ENCODE data around the gene NRCAM. TPM values are rescaled to one million over a fixed set of nuclear protein-coding genes. Genes with fewer than 3 reads are reported as not detected.

The NRCAM gene
- total and polyA plus RNA-seq, 2 donors = 4.7 to 13.9 TPM

GRCh38 chr7:108109221-108109908 is 346.9 kb downstream of the NRCAM start:
- Histone ChIP-seq H3K4me3 (ENCODE audit: low read length in 2 of 2) (no peak overlapping the region), H3K36me3 (ENCODE audit: control insufficient read depth in 2 of 2, insufficient read depth in 2 of 2, low read length in 1 of 2) (no peaks in the 10 kb centered on the region), H3K4me1 (ENCODE audit: control insufficient read depth in 2 of 2, insufficient read depth in 2 of 2, low read length in 2 of 2) (no peaks in the 10 kb centered on the region), H3K27ac (ENCODE audit: low read depth in 1 of 2, low read length in 1 of 2) (no peak overlapping the region), H3K27me3 (ENCODE audit: control insufficient read depth in 2 of 2, insufficient read depth in 1 of 2, low read length in 1 of 2) (no peaks in the 10 kb centered on the region), H3K9me3 (ENCODE audit: control insufficient read depth in 2 of 2, insufficient read depth in 1 of 2, low read length in 1 of 2) (no peaks in the 10 kb centered on the region)
- 62% methylated on average over 2 of the region's 2 CpGs for WGBS
- DNase-seq (ENCODE audit: low read depth in 6 of 9, low spot score in 9 of 9) = peak in 1 of 9 donors; percentile 21

- Histone ChIP-seq H3K27ac (ENCODE audit: low read depth in 1 of 2, low read length in 1 of 2) (no peak overlapping the region), H3K9me3 (ENCODE audit: control insufficient read depth in 2 of 2, insufficient read depth in 1 of 2, low read length in 1 of 2) (no peaks in the 10 kb centered on the region), H3K4me1 (ENCODE audit: control insufficient read depth in 2 of 2, insufficient read depth in 2 of 2, low read length in 2 of 2) (no peaks in the 10 kb centered on the region), H3K4me3 (ENCODE audit: low read length in 2 of 2) (no peak overlapping the region), H3K36me3 (ENCODE audit: control insufficient read depth in 2 of 2, insufficient read depth in 2 of 2, low read length in 1 of 2) (no peaks in the 10 kb centered on the region), H3K27me3 (ENCODE audit: control insufficient read depth in 2 of 2, insufficient read depth in 1 of 2, low read length in 1 of 2) (no peaks in the 10 kb centered on the region)
- no peak for DNase-seq (ENCODE audit: low read depth in 6 of 9, low spot score in 9 of 9)
Measured at GRCh38 chr7:108108131-108108530, 348.1 kb downstream of the NRCAM start.

- DNase-seq (ENCODE audit: low read depth in 6 of 9, low spot score in 9 of 9) = no peak
- no peaks in the 10 kb centered on the region for H3K36me3 ChIP-seq (ENCODE audit: control insufficient read depth in 2 of 2, insufficient read depth in 2 of 2, low read length in 1 of 2)
- WGBS = 95% methylated on average over 7 of the region's 7 CpGs
- no peaks in the 10 kb centered on the region for H3K9me3 ChIP-seq (ENCODE audit: control insufficient read depth in 2 of 2, insufficient read depth in 1 of 2, low read length in 1 of 2)
- H3K4me3 ChIP-seq (ENCODE audit: low read length in 2 of 2) = no peak overlapping the region
- H3K4me1 ChIP-seq (ENCODE audit: control insufficient read depth in 2 of 2, insufficient read depth in 2 of 2, low read length in 2 of 2) = no peaks in the 10 kb centered on the region
- H3K27ac ChIP-seq (ENCODE audit: low read depth in 1 of 2, low read length in 1 of 2) = no peak overlapping the region
- no peaks in the 10 kb centered on the region for H3K27me3 ChIP-seq (ENCODE audit: control insufficient read depth in 2 of 2, insufficient read depth in 1 of 2, low read length in 1 of 2)
Measured at GRCh38 chr7:108104324-108104723, 351.9 kb downstream of the NRCAM start.

GRCh38 chr7:108103558-108104298 is 352.5 kb downstream of the NRCAM start:
- 94% methylated on average over 5 of the region's 5 CpGs for WGBS
- Histone ChIP-seq H3K36me3 (ENCODE audit: control insufficient read depth in 2 of 2, insufficient read depth in 2 of 2, low read length in 1 of 2) (no peaks in the 10 kb centered on the region), H3K4me3 (ENCODE audit: low read length in 2 of 2) (no peak overlapping the region), H3K4me1 (ENCODE audit: control insufficient read depth in 2 of 2, insufficient read depth in 2 of 2, low read length in 2 of 2) (no peaks in the 10 kb centered on the region), H3K27me3 (ENCODE audit: control insufficient read depth in 2 of 2, insufficient read depth in 1 of 2, low read length in 1 of 2) (no peaks in the 10 kb centered on the region), H3K9me3 (ENCODE audit: control insufficient read depth in 2 of 2, insufficient read depth in 1 of 2, low read length in 1 of 2) (no peaks in the 10 kb centered on the region), H3K27ac (ENCODE audit: low read depth in 1 of 2, low read length in 1 of 2) (no peak overlapping the region)
- DNase-seq (ENCODE audit: low read depth in 6 of 9, low spot score in 9 of 9) = no peak

- H3K27me3 ChIP-seq (ENCODE audit: control insufficient read depth in 2 of 2, insufficient read depth in 1 of 2, low read length in 1 of 2) = no peaks in the 10 kb centered on the region
- no peak overlapping the region for H3K4me3 ChIP-seq (ENCODE audit: low read length in 2 of 2)
- no peaks in the 10 kb centered on the region for H3K36me3 ChIP-seq (ENCODE audit: control insufficient read depth in 2 of 2, insufficient read depth in 2 of 2, low read length in 1 of 2)
- no peaks in the 10 kb centered on the region for H3K4me1 ChIP-seq (ENCODE audit: control insufficient read depth in 2 of 2, insufficient read depth in 2 of 2, low read length in 2 of 2)
- H3K9me3 ChIP-seq (ENCODE audit: control insufficient read depth in 2 of 2, insufficient read depth in 1 of 2, low read length in 1 of 2) = no peaks in the 10 kb centered on the region
- H3K27ac ChIP-seq (ENCODE audit: low read depth in 1 of 2, low read length in 1 of 2) = no peak overlapping the region
- no peak for DNase-seq (ENCODE audit: low read depth in 6 of 9, low spot score in 9 of 9)
- WGBS = 92% methylated on average over 20 of the region's 20 CpGs
Measured at GRCh38 chr7:108102671-108103312, 353.4 kb downstream of the NRCAM start.

- H3K36me3 ChIP-seq (ENCODE audit: control insufficient read depth in 2 of 2, insufficient read depth in 2 of 2, low read length in 1 of 2) = no peaks in the 10 kb centered on the region
- WGBS = 97% methylated on average over 3 of the region's 3 CpGs
- no peak overlapping the region for H3K27ac ChIP-seq (ENCODE audit: low read depth in 1 of 2, low read length in 1 of 2)
- H3K4me1 ChIP-seq (ENCODE audit: control insufficient read depth in 2 of 2, insufficient read depth in 2 of 2, low read length in 2 of 2) = no peaks in the 10 kb centered on the region
- DNase-seq (ENCODE audit: low read depth in 6 of 9, low spot score in 9 of 9) = no peak
- no peaks in the 10 kb centered on the region for H3K9me3 ChIP-seq (ENCODE audit: control insufficient read depth in 2 of 2, insufficient read depth in 1 of 2, low read length in 1 of 2)
- H3K27me3 ChIP-seq (ENCODE audit: control insufficient read depth in 2 of 2, insufficient read depth in 1 of 2, low read length in 1 of 2) = no peaks in the 10 kb centered on the region
- H3K4me3 ChIP-seq (ENCODE audit: low read length in 2 of 2) = no peak overlapping the region
Measured at GRCh38 chr7:108101759-108102158, 354.5 kb downstream of the NRCAM start.

GRCh38 chr7:108099713-108100112 is 356.5 kb downstream of the NRCAM start:
- H3K36me3 ChIP-seq (ENCODE audit: control insufficient read depth in 2 of 2, insufficient read depth in 2 of 2, low read length in 1 of 2) = no peaks in the 10 kb centered on the region
- no peak for DNase-seq (ENCODE audit: low read depth in 6 of 9, low spot score in 9 of 9)

GRCh38 chr7:108097703-108098102 is 358.5 kb downstream of the NRCAM start:
- Histone ChIP-seq H3K9me3 (ENCODE audit: control insufficient read depth in 2 of 2, insufficient read depth in 1 of 2, low read length in 1 of 2) (no peaks in the 10 kb centered on the region), H3K36me3 (ENCODE audit: control insufficient read depth in 2 of 2, insufficient read depth in 2 of 2, low read length in 1 of 2) (no peaks in the 10 kb centered on the region), H3K27me3 (ENCODE audit: control insufficient read depth in 2 of 2, insufficient read depth in 1 of 2, low read length in 1 of 2) (no peaks in the 10 kb centered on the region), H3K4me3 (ENCODE audit: low read length in 2 of 2) (no peak overlapping the region), H3K4me1 (ENCODE audit: control insufficient read depth in 2 of 2, insufficient read depth in 2 of 2, low read length in 2 of 2) (no peaks in the 10 kb centered on the region), H3K27ac (ENCODE audit: low read depth in 1 of 2, low read length in 1 of 2) (no peak overlapping the region)
- 82% methylated on average over 7 of the region's 7 CpGs for WGBS
- DNase-seq (ENCODE audit: low read depth in 6 of 9, low spot score in 9 of 9) = no peak

More at GRCh38 chr7:108099713-108100112, 356.5 kb downstream of the NRCAM start:
- no peaks in the 10 kb centered on the region for H3K9me3 ChIP-seq (ENCODE audit: control insufficient read depth in 2 of 2, insufficient read depth in 1 of 2, low read length in 1 of 2)
- 99% methylated on average over 1 of the region's 1 CpG for WGBS
- H3K27me3 ChIP-seq (ENCODE audit: control insufficient read depth in 2 of 2, insufficient read depth in 1 of 2, low read length in 1 of 2) = no peaks in the 10 kb centered on the region
- H3K27ac ChIP-seq (ENCODE audit: low read depth in 1 of 2, low read length in 1 of 2) = no peak overlapping the region
- H3K4me3 ChIP-seq (ENCODE audit: low read length in 2 of 2) = no peak overlapping the region
- H3K4me1 ChIP-seq (ENCODE audit: control insufficient read depth in 2 of 2, insufficient read depth in 2 of 2, low read length in 2 of 2) = no peaks in the 10 kb centered on the region
